Embryonic facial prominence (tissue), 1 donor: ENCODE results near the gene LHCGR.
"Not testable (repeated sequence)": the region's sequence is repeated elsewhere in the genome, so short reads cannot be mapped to it uniquely, and the experiment has no call there.

Experiments used
- DNase-seq: peaks from one replicate; pipeline ENCODE4 v3.0.0-alpha.2; 2016; ENCODE audit errors: extremely low spot score

Gene LHCGR

GRCh38 chr2:48709096-48710034, 46.2 kb downstream of the LHCGR start:
- DNase-seq: no peak

GRCh38 chr2:48707466-48707865, 48.1 kb downstream of the LHCGR start:
- no peak for DNase-seq

GRCh38 chr2:48703621-48704020, 51.9 kb downstream of the LHCGR start:
- DNase-seq: not testable (repeated sequence)

GRCh38 chr2:48699348-48699930, 56.1 kb downstream of the LHCGR start:
- no peak for DNase-seq

- no peak for DNase-seq
Measured at GRCh38 chr2:48696881-48697280, 58.6 kb downstream of the LHCGR start.

- no peak for DNase-seq
Measured at GRCh38 chr2:48695991-48696390, 59.5 kb downstream of the LHCGR start.

GRCh38 chr2:48694149-48694548, 61.4 kb downstream of the LHCGR start:
- no peak for DNase-seq

- no peak for DNase-seq
Measured at GRCh38 chr2:48693645-48694044, 61.9 kb downstream of the LHCGR start.

- DNase-seq: no peak
Measured at GRCh38 chr2:48693066-48693465, 62.5 kb downstream of the LHCGR start.

- DNase-seq: no peak
Measured at GRCh38 chr2:48691935-48692691, 63.4 kb downstream of the LHCGR start.

- no peak for DNase-seq
Measured at GRCh38 chr2:48685126-48685525, 70.4 kb downstream of the LHCGR start.

- no peak for DNase-seq
Measured at GRCh38 chr2:48677450-48677849, 78.1 kb downstream of the LHCGR start.

- no peak for DNase-seq
Measured at GRCh38 chr2:48674933-48675332, 80.6 kb downstream of the LHCGR start.

- no peak for DNase-seq
Measured at GRCh38 chr2:48673581-48673980, 81.9 kb downstream of the LHCGR start.

GRCh38 chr2:48668992-48669391, 86.5 kb downstream of the LHCGR start:
- no peak for DNase-seq

GRCh38 chr2:48651158-48651790, 104.2 kb downstream of the LHCGR start:
- peak; percentile 76 for DNase-seq

- DNase-seq: no peak
Measured at GRCh38 chr2:48638261-48638660, 117.3 kb downstream of the LHCGR start.
